Coronary artery (tissue), 2 donors: ENCODE measurements around the gene CEND1.

Experiments
- DNase-seq: peaks from one replicate; pipeline ENCODE4 v3.0.0-alpha.2; 2017; ENCODE audit warnings: low spot score
- H3K27ac ChIP-seq, 2 donors: fragments of 200-600 bp; sonication (generic); one replicate each; pipeline ENCODE4 v1.5.1; 2016 to 2019
- H3K4me3 ChIP-seq: fragments of 200-600 bp; sonication (generic); 2 replicates; pipeline ENCODE4 v1.5.1; 2016; ENCODE audit warnings: mild to moderate bottlenecking, moderate library complexity
- CTCF ChIP-seq: fragments of 200-600 bp; sonication (generic); IDR thresholded peaks from one replicate; pipeline ENCODE4 v1.5.1; 2019; ENCODE audit warnings: antibody characterized with exemption

CEND1 gene

GRCh38 chr11:770642-771616 is 19.0 kb downstream of the CEND1 start:
- H3K4me3 ChIP-seq: no peak overlapping the region
- no peak for DNase-seq
- no peak for TF ChIP-seq CTCF
- no peak overlapping the region for H3K27ac ChIP-seq

- no peak for TF ChIP-seq CTCF
- DNase-seq: no peak
- Histone ChIP-seq H3K27ac (no peak overlapping the region), H3K4me3 (no peak overlapping the region)
These were observed 19.8 kb downstream of the CEND1 start for GRCh38 chr11:769887-770641.

- TF ChIP-seq CTCF: no peak
- DNase-seq: no peak
These were observed 22.7 kb downstream of the CEND1 start for GRCh38 chr11:767238-767637.

GRCh38 chr11:766936-767210 is 23.0 kb downstream of the CEND1 start:
- DNase-seq: no peak
- no peak for TF ChIP-seq CTCF
- Histone ChIP-seq H3K4me3 (no peak overlapping the region), H3K27ac (no peak overlapping the region)

More at GRCh38 chr11:767238-767637, 22.7 kb downstream of the CEND1 start:
- Histone ChIP-seq H3K27ac (no peak overlapping the region), H3K4me3 (no peak overlapping the region)

GRCh38 chr11:766106-766935 is 23.6 kb downstream of the CEND1 start:
- Histone ChIP-seq H3K27ac (no peak overlapping the region), H3K4me3 (no peak overlapping the region)
- no peak for DNase-seq
- TF ChIP-seq CTCF: no peak

- no peak for DNase-seq
- no peak for TF ChIP-seq CTCF
- Histone ChIP-seq H3K27ac (no peak overlapping the region), H3K4me3 (no peak overlapping the region)
These were observed 24.1 kb downstream of the CEND1 start for GRCh38 chr11:765802-766091.
